ENCODE results near the gene DDX10.
A peak's percentile ranks its signal among the peaks of the same experiment; 100 is the strongest.

Gene DDX10

GRCh38 chr11:108947654-108948570, 283.0 kb downstream of the DDX10 start:
- no peaks in the 10 kb centered on the region for H3K79me2 ChIP-seq (ENCODE audit: control insufficient read depth, insufficient read depth, low read length, unreplicated experiment)
- peak overlapping the region; percentile 18; the same call in 1 of the 2 replicates for H3K4me3 ChIP-seq (ENCODE audit: low read depth, low read length)
- no peaks in the 10 kb centered on the region for H3K27me3 ChIP-seq (ENCODE audit: insufficient read depth, low read length)
- peak overlapping the region; percentile 30 for H2AFZ ChIP-seq (ENCODE audit: low read length, unreplicated experiment)
- H3K4me1 ChIP-seq (ENCODE audit: control insufficient read depth, insufficient read depth, low read length, unreplicated experiment) = peaks cover 10% of the 10 kb centered on the region
- 0 out of 2 replicates have a peak, but pooled peaks cover 4% of the 10 kb centered on the region for H3K36me3 ChIP-seq (ENCODE audit: insufficient read depth, low read length)
- peak overlapping the region; percentile 61 for H3K27ac ChIP-seq (ENCODE audit: low read depth, low read length)

GRCh38 chr11:108958368-108959104, 293.7 kb downstream of the DDX10 start:
- peak overlapping the region; percentile 29 for H3K4me3 ChIP-seq (ENCODE audit: low read depth, low read length)
- peak overlapping the region; percentile 0 for H2AFZ ChIP-seq (ENCODE audit: low read length, unreplicated experiment)
- H3K4me1 ChIP-seq (ENCODE audit: control insufficient read depth, insufficient read depth, low read length, unreplicated experiment) = peaks cover 31% of the 10 kb centered on the region
- no peaks in the 10 kb centered on the region for H3K36me3 ChIP-seq (ENCODE audit: insufficient read depth, low read length)
- H3K27me3 ChIP-seq (ENCODE audit: insufficient read depth, low read length) = no peaks in the 10 kb centered on the region
- peak overlapping the region; percentile 55 for H3K27ac ChIP-seq (ENCODE audit: low read depth, low read length)
- no peaks in the 10 kb centered on the region for H3K79me2 ChIP-seq (ENCODE audit: control insufficient read depth, insufficient read depth, low read length, unreplicated experiment)

GRCh38 chr11:108959105-108959761, 294.4 kb downstream of the DDX10 start:
- Histone ChIP-seq H3K79me2 (ENCODE audit: control insufficient read depth, insufficient read depth, low read length, unreplicated experiment) (no peaks in the 10 kb centered on the region), H3K27ac (ENCODE audit: low read depth, low read length) (peak overlapping the region; percentile 54), H3K27me3 (ENCODE audit: insufficient read depth, low read length) (no peaks in the 10 kb centered on the region), H2AFZ (ENCODE audit: low read length, unreplicated experiment) (no peak overlapping the region), H3K4me3 (ENCODE audit: low read depth, low read length) (peak overlapping the region; percentile 29), H3K4me1 (ENCODE audit: control insufficient read depth, insufficient read depth, low read length, unreplicated experiment) (peaks cover 31% of the 10 kb centered on the region), H3K36me3 (ENCODE audit: insufficient read depth, low read length) (no peaks in the 10 kb centered on the region)

GRCh38 chr11:108959874-108960273, 295.0 kb downstream of the DDX10 start:
- no peaks in the 10 kb centered on the region for H3K27me3 ChIP-seq (ENCODE audit: insufficient read depth, low read length)
- H2AFZ ChIP-seq (ENCODE audit: low read length, unreplicated experiment) = no peak overlapping the region
- H3K79me2 ChIP-seq (ENCODE audit: control insufficient read depth, insufficient read depth, low read length, unreplicated experiment) = no peaks in the 10 kb centered on the region
- H3K36me3 ChIP-seq (ENCODE audit: insufficient read depth, low read length) = no peaks in the 10 kb centered on the region
- peaks cover 31% of the 10 kb centered on the region for H3K4me1 ChIP-seq (ENCODE audit: control insufficient read depth, insufficient read depth, low read length, unreplicated experiment)
- no peak overlapping the region for H3K4me3 ChIP-seq (ENCODE audit: low read depth, low read length)
- H3K27ac ChIP-seq (ENCODE audit: low read depth, low read length) = no peak overlapping the region

- no peak overlapping the region for H3K27ac ChIP-seq (ENCODE audit: low read depth, low read length)
- peak overlapping the region; percentile 19 for H2AFZ ChIP-seq (ENCODE audit: low read length, unreplicated experiment)
These were observed 295.6 kb downstream of the DDX10 start for GRCh38 chr11:108960501-108960900.

GRCh38 chr11:108961095-108961494, 296.2 kb downstream of the DDX10 start:
- Histone ChIP-seq H3K27ac (ENCODE audit: low read depth, low read length) (no peak overlapping the region), H3K36me3 (ENCODE audit: insufficient read depth, low read length) (no peaks in the 10 kb centered on the region), H3K4me3 (ENCODE audit: low read depth, low read length) (no peak overlapping the region), H3K79me2 (ENCODE audit: control insufficient read depth, insufficient read depth, low read length, unreplicated experiment) (no peaks in the 10 kb centered on the region), H3K4me1 (ENCODE audit: control insufficient read depth, insufficient read depth, low read length, unreplicated experiment) (peaks cover 35% of the 10 kb centered on the region), H3K27me3 (ENCODE audit: insufficient read depth, low read length) (no peaks in the 10 kb centered on the region), H2AFZ (ENCODE audit: low read length, unreplicated experiment) (no peak overlapping the region)

More at GRCh38 chr11:108960501-108960900, 295.6 kb downstream of the DDX10 start:
- H3K36me3 ChIP-seq (ENCODE audit: insufficient read depth, low read length) = no peaks in the 10 kb centered on the region
- H3K4me1 ChIP-seq (ENCODE audit: control insufficient read depth, insufficient read depth, low read length, unreplicated experiment) = peaks cover 31% of the 10 kb centered on the region
- no peak overlapping the region for H3K4me3 ChIP-seq (ENCODE audit: low read depth, low read length)
- H3K27me3 ChIP-seq (ENCODE audit: insufficient read depth, low read length) = no peaks in the 10 kb centered on the region
- H3K79me2 ChIP-seq (ENCODE audit: control insufficient read depth, insufficient read depth, low read length, unreplicated experiment) = no peaks in the 10 kb centered on the region

- no peak overlapping the region for H3K27ac ChIP-seq (ENCODE audit: low read depth, low read length)
- peaks cover 34% of the 10 kb centered on the region for H3K4me1 ChIP-seq (ENCODE audit: control insufficient read depth, insufficient read depth, low read length, unreplicated experiment)
- H3K36me3 ChIP-seq (ENCODE audit: insufficient read depth, low read length) = no peaks in the 10 kb centered on the region
- H2AFZ ChIP-seq (ENCODE audit: low read length, unreplicated experiment) = no peak overlapping the region
- H3K27me3 ChIP-seq (ENCODE audit: insufficient read depth, low read length) = no peaks in the 10 kb centered on the region
- H3K4me3 ChIP-seq (ENCODE audit: low read depth, low read length) = no peak overlapping the region
- H3K79me2 ChIP-seq (ENCODE audit: control insufficient read depth, insufficient read depth, low read length, unreplicated experiment) = no peaks in the 10 kb centered on the region
These were observed 298.2 kb downstream of the DDX10 start for GRCh38 chr11:108963118-108963517.

- no peak overlapping the region for H3K4me3 ChIP-seq (ENCODE audit: low read depth, low read length)
- no peaks in the 10 kb centered on the region for H3K27me3 ChIP-seq (ENCODE audit: insufficient read depth, low read length)
- no peaks in the 10 kb centered on the region for H3K79me2 ChIP-seq (ENCODE audit: control insufficient read depth, insufficient read depth, low read length, unreplicated experiment)
- H3K36me3 ChIP-seq (ENCODE audit: insufficient read depth, low read length) = no peaks in the 10 kb centered on the region
- H3K27ac ChIP-seq (ENCODE audit: low read depth, low read length) = no peak overlapping the region
- no peak overlapping the region for H2AFZ ChIP-seq (ENCODE audit: low read length, unreplicated experiment)
- peaks cover 11% of the 10 kb centered on the region for H3K4me1 ChIP-seq (ENCODE audit: control insufficient read depth, insufficient read depth, low read length, unreplicated experiment)
These were observed 300.6 kb downstream of the DDX10 start for GRCh38 chr11:108965306-108966001.

GRCh38 chr11:108966206-108966605, 301.3 kb downstream of the DDX10 start:
- Histone ChIP-seq H3K4me1 (ENCODE audit: control insufficient read depth, insufficient read depth, low read length, unreplicated experiment) (peaks cover 4% of the 10 kb centered on the region), H3K4me3 (ENCODE audit: low read depth, low read length) (no peak overlapping the region), H3K79me2 (ENCODE audit: control insufficient read depth, insufficient read depth, low read length, unreplicated experiment) (no peaks in the 10 kb centered on the region), H3K27me3 (ENCODE audit: insufficient read depth, low read length) (no peaks in the 10 kb centered on the region), H3K36me3 (ENCODE audit: insufficient read depth, low read length) (no peaks in the 10 kb centered on the region), H3K27ac (ENCODE audit: low read depth, low read length) (no peak overlapping the region), H2AFZ (ENCODE audit: low read length, unreplicated experiment) (no peak overlapping the region)

GRCh38 chr11:108966978-108967377, 302.1 kb downstream of the DDX10 start:
- Histone ChIP-seq H3K79me2 (ENCODE audit: control insufficient read depth, insufficient read depth, low read length, unreplicated experiment) (no peaks in the 10 kb centered on the region), H3K4me1 (ENCODE audit: control insufficient read depth, insufficient read depth, low read length, unreplicated experiment) (peaks cover 4% of the 10 kb centered on the region), H3K27ac (ENCODE audit: low read depth, low read length) (no peak overlapping the region), H3K36me3 (ENCODE audit: insufficient read depth, low read length) (no peaks in the 10 kb centered on the region), H2AFZ (ENCODE audit: low read length, unreplicated experiment) (no peak overlapping the region), H3K27me3 (ENCODE audit: insufficient read depth, low read length) (no peaks in the 10 kb centered on the region), H3K4me3 (ENCODE audit: low read depth, low read length) (no peak overlapping the region)

All from ACC112 (cell line).